T-helper 2 cell treated with Interferon-gamma antibody and Interleukin-4, amounts not matched to agents 100 ng/mL and 5 ng/mL, for 36 hours (primary cell): Measurements from ENCODE around the gene GRID1. TPM values are rescaled to one million over a fixed set of nuclear protein-coding genes. Genes with fewer than 3 reads are reported as not detected.

ENCODE experiments used
- intact Hi-C: fragments of 100-400 bp; cut with micrococcal nuclease; formaldehyde crosslinking; loops from one replicate; pipeline ENCODE4 v1.15.1; 2023
- total RNA-seq: library from RNA; stranded (reverse); gene quantifications from 2 replicates; pipeline ENCODE4 v1.2.3, GENCODE V29; 2022

Gene GRID1
- total RNA-seq, 1 donor from 2014 or later, result not detected

DNA sequence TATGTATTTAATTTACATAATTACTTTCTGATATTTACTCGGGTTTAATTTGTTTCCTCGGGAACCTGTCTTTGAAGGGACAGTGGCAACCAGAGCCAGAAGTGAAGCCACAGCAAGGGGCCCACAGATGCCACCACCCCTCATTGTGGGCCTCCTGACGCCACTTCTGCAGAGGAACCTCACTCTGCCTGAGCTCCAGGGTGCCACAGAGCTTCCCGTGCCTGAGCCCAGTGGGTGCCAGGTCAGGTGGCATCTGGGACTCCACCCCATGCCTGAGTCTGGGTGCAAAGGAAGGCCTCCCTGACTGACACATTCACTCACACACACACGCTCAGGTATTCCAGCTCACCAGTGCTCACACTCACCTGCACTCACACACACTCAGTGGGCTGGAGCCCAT is 213.7 kb downstream of the GRID1 start:
- intact Hi-C loops, result no loop called here

DNA sequence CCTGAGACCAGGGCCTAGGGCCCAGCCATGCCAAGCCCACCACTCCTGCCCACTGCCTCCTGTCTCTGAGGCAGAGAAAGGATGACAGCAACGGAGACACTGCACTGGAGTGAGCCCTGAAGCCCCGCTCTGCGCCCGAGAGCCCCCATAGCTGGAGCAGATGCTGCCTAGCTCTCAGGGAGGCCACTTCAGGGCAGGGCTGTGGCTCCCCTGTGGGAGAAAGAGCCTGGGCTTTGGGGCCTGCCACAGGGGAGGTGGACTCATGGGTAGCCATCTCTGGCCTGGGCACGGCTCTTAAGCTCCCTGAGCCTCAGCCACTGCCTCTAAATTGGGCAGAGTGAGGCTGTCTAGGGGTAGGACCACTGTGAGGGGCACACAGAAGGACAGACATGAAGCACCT is 214.2 kb downstream of the GRID1 start:
- intact Hi-C loops, result no loop called here

DNA sequence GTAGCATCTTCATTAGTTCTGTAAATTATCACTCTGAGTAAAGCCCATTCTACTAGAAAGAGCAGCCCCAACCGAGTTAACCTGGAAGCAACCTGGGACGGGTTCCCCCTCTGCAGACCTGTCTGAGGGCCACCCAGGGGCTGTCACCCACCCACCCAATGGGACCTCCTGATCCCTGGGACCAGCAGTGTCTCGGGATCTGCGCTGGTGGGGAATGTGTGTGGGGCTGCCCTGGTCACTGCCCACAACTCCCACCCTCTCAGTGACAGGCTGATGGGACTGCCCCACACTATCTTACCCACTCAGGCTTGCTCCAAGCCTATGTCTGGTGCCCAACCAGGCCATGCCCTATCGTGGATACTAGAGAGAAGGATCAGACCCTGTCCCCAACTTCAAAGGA is 215.0 kb downstream of the GRID1 start:
- intact Hi-C loops, result no loop called here

- intact Hi-C loops, result no loop called here
Observed at GRCh38 chr10:86149257-86149656, 217.3 kb downstream of the GRID1 start.

GRCh38 chr10:86148117-86148516 is 218.5 kb downstream of the GRID1 start:
- intact Hi-C loops, result no loop called here

- intact Hi-C loops, result no loop called here
Observed at GRCh38 chr10:86144301-86144700, 222.3 kb downstream of the GRID1 start.

DNA sequence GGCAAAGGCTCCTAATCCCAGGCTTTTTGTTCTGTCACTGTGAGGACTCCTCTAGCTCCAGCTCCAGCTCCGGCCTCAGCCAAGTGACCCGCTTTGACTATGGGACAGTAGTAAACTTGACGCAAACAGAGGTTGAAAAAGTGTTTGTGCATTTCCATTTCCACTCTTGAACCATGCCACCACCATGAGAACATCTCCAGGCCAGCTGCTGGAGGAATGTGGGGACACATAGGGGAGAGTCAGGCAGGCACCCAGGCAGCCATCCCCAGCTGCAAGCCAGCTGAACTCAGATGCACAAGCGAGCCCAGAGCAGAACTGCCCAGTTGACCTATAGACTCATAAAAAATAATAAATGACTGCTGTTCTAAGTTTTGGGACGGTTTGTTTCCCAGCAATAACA is 224.7 kb downstream of the GRID1 start:
- intact Hi-C loops, result no loop called here

DNA sequence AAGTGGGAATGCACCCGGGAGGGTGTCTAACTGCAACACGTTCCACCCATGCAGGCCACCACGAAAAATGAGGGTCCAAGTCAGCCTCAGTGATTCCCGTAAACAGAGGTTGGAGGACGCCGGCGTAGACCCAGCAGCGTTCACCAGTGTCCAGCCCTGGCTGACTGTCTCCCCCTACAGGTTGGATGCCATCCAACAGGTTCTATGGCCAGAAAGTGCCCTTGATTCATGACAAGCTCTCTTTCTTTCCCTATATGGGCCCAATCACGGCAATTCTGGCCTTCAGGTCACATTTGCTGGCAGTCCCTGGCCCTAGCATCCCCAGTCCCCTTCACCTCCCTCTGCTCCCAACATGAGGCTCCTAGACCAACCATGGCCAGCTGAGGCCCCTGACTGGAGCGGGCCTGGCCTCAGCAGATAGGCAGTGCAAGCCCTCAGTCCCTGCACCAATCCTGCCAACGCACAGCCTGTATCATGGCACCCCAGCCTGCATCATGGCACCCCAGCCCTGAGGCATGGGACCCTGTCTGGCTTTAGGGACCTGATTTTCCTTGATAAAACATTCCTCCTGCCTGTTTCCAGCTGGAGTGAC is 227.4 kb downstream of the GRID1 start:
- intact Hi-C loops, result no loop called here

DNA sequence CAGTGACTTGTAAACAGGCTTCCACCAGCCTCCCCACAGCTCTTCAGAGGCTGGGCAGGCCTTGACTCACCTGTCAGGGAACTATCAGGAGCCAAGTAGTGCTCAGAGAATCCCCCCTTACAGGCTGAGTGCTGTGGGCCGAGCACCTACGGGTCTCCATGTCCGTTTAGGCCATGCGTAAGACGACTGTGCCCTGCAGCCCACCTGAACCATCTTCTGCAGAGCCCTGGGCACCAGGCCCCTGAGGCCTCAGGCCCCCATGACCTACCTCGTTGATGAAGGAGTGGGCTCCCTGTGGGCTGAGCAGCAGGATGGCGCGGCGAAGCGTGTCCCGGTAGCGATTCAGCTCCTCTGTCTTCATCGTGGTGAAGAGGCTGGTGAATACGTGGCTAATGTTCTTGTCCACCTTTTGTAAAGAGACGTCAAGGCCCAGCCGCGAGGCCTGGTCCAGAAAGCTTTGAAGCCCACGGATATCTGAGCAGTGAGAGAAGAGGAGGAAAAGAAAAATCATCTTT is 228.0 kb downstream of the GRID1 start:
- intact Hi-C loops, result no loop called here

DNA sequence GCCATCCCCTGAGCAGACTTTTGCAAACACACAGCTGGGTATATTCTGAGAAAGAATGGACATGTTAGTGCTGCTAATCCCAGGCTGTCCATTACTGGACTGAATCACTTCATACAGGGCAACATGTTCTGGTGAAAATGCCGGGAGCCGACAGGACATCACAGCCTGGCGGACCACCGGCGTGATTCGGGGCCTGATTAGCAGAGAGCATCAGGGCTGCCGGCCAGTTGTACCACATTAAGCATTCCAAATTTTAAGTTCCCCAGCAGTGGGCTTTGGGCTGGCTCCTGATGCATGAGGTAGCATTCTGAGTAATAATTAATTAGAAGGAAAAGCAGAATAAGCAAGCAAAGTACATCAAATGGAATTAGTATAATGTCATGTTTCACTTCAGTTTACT is 229.0 kb downstream of the GRID1 start:
- intact Hi-C loops, result no loop called here

- intact Hi-C loops, result no loop called here
Observed at GRCh38 chr10:86136934-86137333, 229.7 kb downstream of the GRID1 start.

GRCh38 chr10:86135191-86135590 is 231.4 kb downstream of the GRID1 start:
- intact Hi-C loops, result no loop called here

GRCh38 chr10:86130737-86131475 is 235.7 kb downstream of the GRID1 start:
- intact Hi-C loops, result no loop called here

- intact Hi-C loops, result no loop called here
Observed at GRCh38 chr10:86130041-86130440, 236.6 kb downstream of the GRID1 start.

DNA sequence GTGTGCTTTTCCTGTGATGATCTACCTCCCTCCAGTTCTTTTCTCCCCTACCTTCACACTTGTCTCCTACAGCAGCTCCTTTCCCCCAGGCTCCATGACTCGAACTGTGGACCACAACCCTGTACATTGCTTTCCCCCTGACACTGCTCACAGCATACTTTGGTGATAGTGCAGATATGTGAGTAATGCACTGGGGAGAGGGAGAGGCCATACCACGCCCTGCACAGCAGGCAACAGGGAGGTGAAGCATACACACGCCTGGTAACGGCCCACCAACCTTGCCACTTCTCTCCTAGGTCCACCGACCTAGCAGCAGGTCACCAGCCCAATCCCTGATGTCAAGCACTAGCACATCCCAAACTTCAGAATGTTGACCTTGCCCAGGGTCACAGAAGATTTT is 238.2 kb downstream of the GRID1 start:
- intact Hi-C loops, result no loop called here

- intact Hi-C loops, result no loop called here
Observed at GRCh38 chr10:86127274-86127819, 239.2 kb downstream of the GRID1 start.

DNA sequence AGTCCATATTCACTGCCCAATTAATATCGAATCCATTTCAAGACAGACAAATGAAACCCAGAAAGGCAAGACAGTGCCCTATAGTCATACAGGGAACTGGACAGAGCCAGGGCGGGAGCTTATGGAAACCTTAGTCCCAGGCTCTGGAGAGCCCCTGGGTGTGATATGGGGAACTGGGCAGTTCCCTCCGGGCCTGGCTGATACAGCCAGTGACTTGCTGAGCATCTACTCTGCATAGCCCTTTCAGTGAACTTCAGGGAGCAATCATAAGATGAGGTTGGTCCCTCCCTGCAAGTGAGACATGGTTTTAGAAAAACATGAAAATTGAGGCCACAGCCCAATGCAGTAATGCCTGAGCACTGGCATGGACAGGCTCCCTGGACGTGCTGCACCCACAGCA is 241.9 kb downstream of the GRID1 start:
- intact Hi-C loops, result no loop called here

DNA sequence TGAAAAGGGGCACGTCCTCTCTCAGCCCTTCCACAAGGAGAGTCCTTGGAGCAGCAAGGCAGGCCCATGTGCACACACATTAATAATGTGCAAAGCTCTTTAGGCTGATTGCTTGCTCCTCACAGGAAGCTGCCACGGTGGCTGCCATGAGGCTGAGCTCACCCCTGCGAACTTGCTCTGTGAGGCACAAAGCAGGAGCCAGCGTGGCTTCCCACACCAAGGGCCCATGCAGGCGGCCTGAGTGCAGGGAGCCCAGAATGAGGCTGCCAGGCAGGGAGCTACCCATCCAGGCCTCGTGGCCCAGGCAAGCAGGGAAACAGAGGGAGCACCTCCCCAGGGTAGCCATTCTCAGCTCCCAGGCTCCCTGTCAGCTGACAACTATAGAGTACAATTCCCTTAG is 242.9 kb downstream of the GRID1 start:
- intact Hi-C loops, result no loop called here

DNA sequence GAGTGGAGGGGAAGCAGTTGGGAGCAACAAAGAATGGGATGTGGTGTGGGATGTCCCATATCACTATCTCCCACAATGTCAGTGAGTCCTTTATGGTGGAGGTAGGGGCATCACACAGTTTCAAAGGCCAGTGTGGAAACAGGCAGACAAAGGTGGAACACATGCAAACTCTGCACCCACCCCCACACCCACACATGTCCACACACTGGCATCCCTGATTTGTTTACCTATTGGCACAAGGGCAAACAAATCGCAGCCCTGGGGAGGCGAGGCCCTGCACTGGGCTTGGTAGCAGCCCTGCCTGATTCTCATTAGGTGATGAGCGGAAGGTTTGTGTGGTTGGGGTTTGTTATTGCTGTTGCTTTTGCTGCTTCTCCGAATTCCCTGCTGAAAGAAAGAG is 243.3 kb downstream of the GRID1 start:
- intact Hi-C loops, result no loop called here

DNA sequence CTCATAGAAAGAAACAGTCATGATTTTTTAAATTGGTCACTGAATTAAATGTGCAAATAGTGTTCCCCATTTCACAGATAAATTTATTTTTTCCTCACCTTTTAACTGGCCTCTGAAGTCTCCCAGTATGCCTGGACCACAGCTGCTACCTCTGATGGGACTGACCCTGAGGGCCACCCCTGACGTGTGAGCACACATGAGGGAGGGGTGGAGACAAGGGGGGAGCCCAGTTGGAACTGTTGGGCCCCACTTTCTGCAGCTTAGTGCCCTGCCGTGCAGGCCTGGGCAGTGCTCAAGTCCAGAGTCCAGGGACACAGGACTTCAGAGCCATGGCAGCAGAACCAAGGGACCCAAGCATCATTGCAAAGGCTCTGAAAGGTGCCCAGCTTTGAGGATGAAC is 243.9 kb downstream of the GRID1 start:
- intact Hi-C loops, result no loop called here

- intact Hi-C loops, result no loop called here
Observed at GRCh38 chr10:86121200-86121599, 245.4 kb downstream of the GRID1 start.

DNA sequence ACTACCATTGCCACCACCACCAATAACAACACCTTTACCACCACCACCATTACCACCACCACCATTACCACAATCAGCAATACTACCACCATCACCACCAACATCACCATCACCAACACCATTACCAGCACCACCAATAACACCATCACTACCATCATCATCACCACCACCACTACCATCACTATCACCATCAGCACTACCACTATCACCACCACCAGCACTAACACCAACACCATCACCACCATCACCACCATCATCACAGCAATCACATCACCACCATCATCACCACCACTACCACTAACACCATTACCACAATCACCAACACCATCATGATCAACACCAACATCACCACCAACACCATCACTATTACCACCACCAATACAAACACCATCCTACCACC is 249.5 kb downstream of the GRID1 start:
- intact Hi-C loops, result no loop called here

DNA sequence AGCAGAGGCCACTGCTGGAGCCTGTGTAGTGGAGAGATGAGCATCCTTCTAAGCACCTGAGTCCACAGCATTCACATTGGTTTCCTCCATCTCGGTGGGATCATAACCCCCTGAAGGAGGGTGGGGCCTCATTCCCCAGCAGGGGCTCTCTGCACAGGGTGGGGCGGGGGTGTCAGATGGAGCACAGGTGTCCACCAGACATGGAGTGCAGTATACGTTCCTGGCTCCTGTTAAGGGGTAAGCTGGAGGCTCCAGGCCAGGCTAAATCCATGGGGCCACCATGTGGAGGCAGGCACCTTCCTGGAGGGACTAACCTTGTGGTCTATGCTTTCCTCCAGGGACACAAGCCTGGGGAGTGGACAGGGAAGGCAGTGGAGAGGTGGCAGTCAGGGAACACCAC is 252.6 kb downstream of the GRID1 start:
- intact Hi-C loops, result no loop called here
